GM23338 (cell line): ENCODE data around the gene UQCRC1.

Experiments used
- CREB1 ChIP-seq: fragments of 250-450 bp; sonication (Bioruptor Pico); IDR thresholded peaks from 2 replicates; pipeline ENCODE4 v1.5.0; 2020; ENCODE audit warnings: low read depth, mild to moderate bottlenecking, moderate library complexity
- EZH2 ChIP-seq: fragments of 200-600 bp; sonication (generic); IDR thresholded peaks from one replicate; pipeline ENCODE4 v1.8.0; 2017; ENCODE audit warnings: antibody characterized with exemption, mild to moderate bottlenecking, low read depth; ENCODE audit not compliant: unreplicated experiment
- JUNB ChIP-seq: IDR thresholded peaks from one replicate; pipeline ENCODE4 v1.6.1; 2016; ENCODE audit warnings: antibody characterized with exemption; ENCODE audit not compliant: unreplicated experiment
- POLR2AphosphoS5 ChIP-seq: IDR thresholded peaks from 2 replicates; pipeline ENCODE4 v1.6.1; 2016; ENCODE audit warnings: antibody characterized with exemption, low read depth
- ZNF331 ChIP-seq: fragments of 250-450 bp; sonication (Bioruptor Pico); IDR thresholded peaks from 2 replicates; pipeline ENCODE4 v1.5.0; 2020; ENCODE audit warnings: low read depth, mild to moderate bottlenecking, moderate library complexity
- TF ChIP-seq, protein P1 (sequence below), 2 experiments: fragments of 200-600 bp in 1 of 2; sonication (generic) in 1 of 2; conservative IDR thresholded peaks; 2 replicates each; pipeline versions ENCODE4 v1.5.1 to v1.6.1; 2016 to 2017; ENCODE audit warnings: antibody characterized with exemption in 2 of 2, low read depth in 2 of 2, mild to moderate bottlenecking in 2 of 2, moderate library complexity in 1 of 2

DNA sequence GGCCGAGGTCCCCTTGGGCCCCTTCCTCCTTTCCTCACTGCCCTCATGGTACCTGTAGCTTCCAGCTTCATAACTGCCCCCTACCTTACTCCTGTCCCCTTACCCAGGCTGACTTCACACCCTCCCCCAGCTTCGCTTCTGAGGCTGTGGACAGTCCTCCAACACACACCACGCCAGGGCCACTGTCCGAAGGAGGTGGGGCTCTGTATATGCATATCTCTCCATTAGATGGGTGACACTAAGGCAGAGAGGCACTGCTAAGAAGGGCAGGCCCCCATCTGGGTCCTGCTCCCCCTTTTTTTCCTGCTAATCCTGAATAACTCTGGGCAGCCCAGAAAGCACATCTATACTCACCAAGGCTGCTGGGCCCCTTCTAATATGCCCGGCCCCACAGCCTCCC is 13.3 kb downstream of the UQCRC1 start:
- TF ChIP-seq POLR2AphosphoS5 (no peak), EZH2 (no peak), ZNF331 (CRISPR knock-in tag) (no peak), JUNB (no peak), CREB1 (CRISPR knock-in tag) (no peak)
- TF ChIP-seq, protein P1, sequence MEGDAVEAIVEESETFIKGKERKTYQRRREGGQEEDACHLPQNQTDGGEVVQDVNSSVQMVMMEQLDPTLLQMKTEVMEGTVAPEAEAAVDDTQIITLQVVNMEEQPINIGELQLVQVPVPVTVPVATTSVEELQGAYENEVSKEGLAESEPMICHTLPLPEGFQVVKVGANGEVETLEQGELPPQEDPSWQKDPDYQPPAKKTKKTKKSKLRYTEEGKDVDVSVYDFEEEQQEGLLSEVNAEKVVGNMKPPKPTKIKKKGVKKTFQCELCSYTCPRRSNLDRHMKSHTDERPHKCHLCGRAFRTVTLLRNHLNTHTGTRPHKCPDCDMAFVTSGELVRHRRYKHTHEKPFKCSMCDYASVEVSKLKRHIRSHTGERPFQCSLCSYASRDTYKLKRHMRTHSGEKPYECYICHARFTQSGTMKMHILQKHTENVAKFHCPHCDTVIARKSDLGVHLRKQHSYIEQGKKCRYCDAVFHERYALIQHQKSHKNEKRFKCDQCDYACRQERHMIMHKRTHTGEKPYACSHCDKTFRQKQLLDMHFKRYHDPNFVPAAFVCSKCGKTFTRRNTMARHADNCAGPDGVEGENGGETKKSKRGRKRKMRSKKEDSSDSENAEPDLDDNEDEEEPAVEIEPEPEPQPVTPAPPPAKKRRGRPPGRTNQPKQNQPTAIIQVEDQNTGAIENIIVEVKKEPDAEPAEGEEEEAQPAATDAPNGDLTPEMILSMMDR (conservative IDR thresholded peaks at IDR 0.05; ENCODE audit: low read depth in 2 of 2): no peak
